ENCODE measurements around the gene PTGR3.
"Not testable (repeated sequence)": the region's sequence is repeated elsewhere in the genome, so short reads cannot be mapped to it uniquely, and the experiment has no call there.

PTGR3 gene

GRCh38 chr18:75200071-75200470 is 8.9 kb downstream of the PTGR3 start:
- TF ChIP-seq CTCF (IDR thresholded peaks at IDR 0.05; ENCODE audit: extremely low read depth, insufficient read depth, missing control alignments): no peak
- no peak for DNase-seq (ENCODE audit: low spot score)
- in situ Hi-C loops (cut with MboI; ENCODE audit: low pct_unique_long_range_greater_than_20kb, low sequenced_read_pairs, unreplicated experiment): no loop called here

- no peak for DNase-seq (ENCODE audit: low spot score)
- no peak for TF ChIP-seq CTCF (IDR thresholded peaks at IDR 0.05; ENCODE audit: extremely low read depth, insufficient read depth, missing control alignments)
- in situ Hi-C loops (cut with MboI; ENCODE audit: low pct_unique_long_range_greater_than_20kb, low sequenced_read_pairs, unreplicated experiment): no loop called here
Measured at GRCh38 chr18:75199327-75199726, 9.6 kb downstream of the PTGR3 start.

GRCh38 chr18:75198036-75198435 is 10.9 kb downstream of the PTGR3 start:
- in situ Hi-C loops (cut with MboI; ENCODE audit: low pct_unique_long_range_greater_than_20kb, low sequenced_read_pairs, unreplicated experiment): no loop called here
- DNase-seq (ENCODE audit: low spot score): no peak
- no peak for TF ChIP-seq CTCF (IDR thresholded peaks at IDR 0.05; ENCODE audit: extremely low read depth, insufficient read depth, missing control alignments)

GRCh38 chr18:75192899-75193298 is 16.0 kb downstream of the PTGR3 start:
- in situ Hi-C loops (cut with MboI; ENCODE audit: low pct_unique_long_range_greater_than_20kb, low sequenced_read_pairs, unreplicated experiment): no loop called here

GRCh38 chr18:75189696-75190095 is 19.2 kb downstream of the PTGR3 start:
- no peak for TF ChIP-seq CTCF (IDR thresholded peaks at IDR 0.05; ENCODE audit: extremely low read depth, insufficient read depth, missing control alignments)
- in situ Hi-C loops (cut with MboI; ENCODE audit: low pct_unique_long_range_greater_than_20kb, low sequenced_read_pairs, unreplicated experiment): no loop called here
- no peak for DNase-seq (ENCODE audit: low spot score)

More at GRCh38 chr18:75192899-75193298, 16.0 kb downstream of the PTGR3 start:
- no peak for DNase-seq (ENCODE audit: low spot score)
- no peak for TF ChIP-seq CTCF (IDR thresholded peaks at IDR 0.05; ENCODE audit: extremely low read depth, insufficient read depth, missing control alignments)

- in situ Hi-C loops (cut with MboI; ENCODE audit: low pct_unique_long_range_greater_than_20kb, low sequenced_read_pairs, unreplicated experiment); DNase-seq (ENCODE audit: low spot score): not testable (repeated sequence)
Measured at GRCh38 chr18:75187702-75188101, 21.2 kb downstream of the PTGR3 start.

GRCh38 chr18:75185460-75185859 is 23.5 kb downstream of the PTGR3 start:
- in situ Hi-C loops (cut with MboI; ENCODE audit: low pct_unique_long_range_greater_than_20kb, low sequenced_read_pairs, unreplicated experiment): no loop called here
- DNase-seq (ENCODE audit: low spot score): no peak
- TF ChIP-seq CTCF (IDR thresholded peaks at IDR 0.05; ENCODE audit: extremely low read depth, insufficient read depth, missing control alignments): no peak
